ENCODE results near the gene ZNF853. TPM values are rescaled to one million over a fixed set of nuclear protein-coding genes. Genes with fewer than 3 reads are reported as not detected.
"Not testable (repeated sequence)": the region's sequence is repeated elsewhere in the genome, so short reads cannot be mapped to it uniquely, and the experiment has no call there.

ZNF853 gene
- polyA plus RNA-seq, 10 donors: 11.5 to 16.5 (median 14.5) TPM

DNA sequence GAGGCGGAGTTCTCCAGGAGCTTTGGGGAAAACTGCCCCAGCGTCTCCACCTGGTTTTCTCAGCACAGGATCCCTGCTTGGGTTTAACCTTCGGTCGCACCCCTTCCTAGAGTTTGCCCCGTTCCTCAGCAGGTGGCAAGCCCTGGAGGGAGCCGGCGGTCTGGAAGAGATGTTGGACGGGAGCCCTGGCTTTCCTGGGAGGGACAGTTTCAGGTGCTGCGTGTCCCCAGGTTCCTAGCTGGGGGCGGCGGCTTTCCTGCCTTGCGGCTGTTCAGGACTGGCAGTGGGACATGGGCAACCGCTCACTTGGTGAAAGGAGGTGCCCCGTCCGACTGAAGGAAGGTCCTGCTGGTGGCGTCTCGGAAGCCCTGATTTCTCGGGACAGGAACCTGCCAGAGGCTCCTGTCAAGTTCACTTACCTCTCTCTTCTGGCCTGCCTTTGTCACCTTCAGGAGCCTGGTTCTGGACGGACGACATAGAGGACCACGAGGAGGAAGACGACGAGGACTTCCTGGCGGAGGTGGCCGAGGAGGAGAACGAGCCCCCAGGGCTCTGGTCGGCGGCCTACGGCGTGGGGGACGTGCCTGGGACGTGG is 36.5 kb downstream of the ZNF853 start:
- no peak for DNase-seq

GRCh38 chr7:6652446-6653011 is 37.1 kb downstream of the ZNF853 start:
- DNase-seq: no peak

DNA sequence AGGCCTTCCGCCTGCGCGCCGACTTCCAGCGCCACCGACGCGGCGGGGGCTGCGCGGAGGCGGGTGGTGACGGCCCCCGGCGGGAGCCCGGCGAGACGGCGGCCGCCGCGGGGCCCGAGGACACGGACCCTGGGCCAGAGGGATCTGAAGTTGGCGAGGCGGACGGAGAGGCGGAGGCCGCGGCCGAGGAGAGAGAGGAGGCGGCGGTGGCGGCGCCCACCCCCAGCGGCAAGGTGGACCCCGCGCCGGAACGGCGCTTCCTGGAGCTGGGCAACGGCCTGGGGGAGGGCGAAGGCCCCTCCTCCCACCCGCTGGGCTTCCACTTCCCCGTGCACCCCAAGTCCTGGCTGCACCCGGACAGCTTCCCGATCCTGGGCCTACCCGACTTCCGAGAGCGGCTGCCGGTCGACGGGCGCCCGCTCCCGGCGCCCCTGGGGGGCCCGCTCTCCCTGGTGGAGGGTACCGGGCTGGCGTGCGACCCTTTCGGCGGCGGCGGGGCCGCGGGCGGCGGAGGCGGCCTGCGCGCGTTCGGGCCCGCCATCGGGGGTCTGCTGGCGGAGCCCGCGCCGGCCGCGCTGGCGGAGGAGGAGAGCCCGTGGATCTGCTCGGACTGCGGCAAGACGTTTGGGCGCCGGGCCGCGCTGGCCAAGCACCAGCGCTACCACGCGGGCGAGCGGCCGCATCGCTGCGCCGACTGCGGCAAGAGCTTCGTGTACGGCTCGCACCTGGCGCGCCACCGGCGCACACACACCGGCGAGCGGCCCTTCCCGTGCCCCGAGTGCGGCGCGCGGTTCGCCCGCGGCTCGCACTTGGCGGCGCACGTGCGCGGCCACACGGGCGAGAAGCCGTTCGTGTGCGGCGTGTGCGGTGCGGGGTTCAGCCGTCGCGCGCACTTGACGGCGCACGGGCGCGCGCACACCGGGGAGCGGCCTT is 37.9 kb downstream of the ZNF853 start:
- no peak for DNase-seq

- no peak for DNase-seq
These were observed 38.9 kb downstream of the ZNF853 start for GRCh38 chr7:6654113-6654841.

DNA sequence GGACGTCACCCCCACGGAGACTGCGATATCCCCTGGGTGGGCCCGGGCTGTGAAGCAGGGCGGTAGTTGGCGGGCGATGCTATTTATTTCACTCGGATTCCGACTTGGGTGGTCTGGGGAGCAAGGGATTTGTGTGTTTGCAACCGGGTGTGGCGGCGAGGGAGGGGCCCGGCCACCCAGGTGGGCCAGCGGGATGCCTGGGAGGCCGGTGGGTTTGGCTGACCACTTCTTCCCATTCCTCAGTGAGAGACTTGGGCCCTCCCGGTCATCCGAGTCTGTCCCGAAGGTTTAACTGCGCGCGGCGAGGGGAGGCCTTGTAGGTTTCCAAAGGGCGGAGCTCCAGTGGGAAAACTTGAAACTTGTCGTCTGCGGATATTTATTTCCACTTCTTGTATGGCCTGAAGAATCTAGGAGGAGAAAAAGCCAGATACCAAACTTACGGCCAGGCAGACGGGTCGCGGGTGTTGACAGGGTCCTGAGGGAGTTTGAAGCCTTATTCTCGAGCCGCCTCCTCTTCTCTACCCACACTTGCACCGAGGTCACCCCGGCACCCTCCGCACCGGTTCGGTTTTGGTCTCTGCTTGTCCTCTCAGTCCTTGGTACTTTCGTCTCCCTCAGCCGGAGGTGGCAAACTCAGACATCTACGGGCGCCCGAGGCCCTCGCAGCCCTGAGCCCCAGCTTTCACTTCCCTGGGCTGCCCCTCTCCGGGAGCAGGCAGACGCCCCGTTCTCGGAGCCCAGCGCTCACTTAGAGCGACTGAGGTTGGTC is 39.6 kb downstream of the ZNF853 start:
- DNase-seq: no peak

DNA sequence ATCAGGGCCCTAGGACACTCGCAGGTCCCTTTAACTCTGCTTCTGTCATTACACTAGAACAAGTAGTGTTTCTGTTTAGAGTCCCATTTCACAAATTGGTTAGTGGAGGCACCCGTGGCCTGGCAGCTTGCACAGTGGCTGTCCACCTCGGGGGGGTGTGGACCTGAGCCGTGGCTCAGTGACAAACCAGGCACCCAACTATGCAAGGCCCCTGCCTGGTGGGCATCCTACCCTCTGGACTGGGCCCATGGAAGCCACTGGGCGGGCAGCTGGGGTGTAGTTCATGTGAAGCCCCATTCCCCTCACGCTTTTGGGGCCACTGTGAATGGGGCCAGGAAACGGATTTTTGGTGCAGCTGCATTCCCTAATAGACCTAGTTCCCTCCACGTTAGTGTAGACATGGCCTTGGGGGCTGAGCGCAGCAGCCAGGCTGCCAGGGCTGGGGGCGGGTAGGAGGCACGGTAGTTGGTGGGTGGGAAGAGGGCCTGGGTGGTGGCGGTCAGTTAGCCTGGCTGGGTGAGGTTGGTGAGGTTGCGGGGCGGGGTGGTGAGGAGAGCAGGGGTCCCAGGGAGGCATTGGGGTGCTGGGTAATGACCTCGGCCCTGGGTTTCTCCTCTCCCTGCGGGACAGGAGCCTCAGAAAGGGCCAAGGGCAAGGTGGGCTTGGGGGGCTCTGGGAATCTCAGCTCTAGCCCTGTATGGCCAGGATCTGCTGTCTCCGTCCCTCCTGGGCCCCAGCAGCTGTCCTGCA is 40.4 kb downstream of the ZNF853 start:
- no peak for DNase-seq

DNA sequence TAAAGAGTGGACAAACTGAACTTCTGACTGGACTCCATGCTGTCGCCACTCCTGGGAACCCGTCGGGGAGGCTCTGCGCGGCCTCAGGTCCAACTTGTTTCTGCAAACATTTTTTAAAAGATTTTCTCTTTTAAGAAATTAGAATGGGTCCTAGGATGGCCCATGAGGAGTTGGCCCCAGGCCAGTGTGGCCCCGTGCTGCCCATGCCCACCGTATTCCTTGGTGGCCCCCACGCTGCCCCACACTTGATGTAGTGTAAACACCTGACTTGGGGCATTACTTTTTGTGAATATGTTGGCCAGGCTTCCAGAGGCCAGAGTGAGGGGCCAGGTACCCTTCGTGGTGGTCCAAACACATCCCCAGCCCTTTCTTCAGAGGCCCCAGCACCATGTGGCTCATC is 41.0 kb downstream of the ZNF853 start:
- DNase-seq: no peak

DNA sequence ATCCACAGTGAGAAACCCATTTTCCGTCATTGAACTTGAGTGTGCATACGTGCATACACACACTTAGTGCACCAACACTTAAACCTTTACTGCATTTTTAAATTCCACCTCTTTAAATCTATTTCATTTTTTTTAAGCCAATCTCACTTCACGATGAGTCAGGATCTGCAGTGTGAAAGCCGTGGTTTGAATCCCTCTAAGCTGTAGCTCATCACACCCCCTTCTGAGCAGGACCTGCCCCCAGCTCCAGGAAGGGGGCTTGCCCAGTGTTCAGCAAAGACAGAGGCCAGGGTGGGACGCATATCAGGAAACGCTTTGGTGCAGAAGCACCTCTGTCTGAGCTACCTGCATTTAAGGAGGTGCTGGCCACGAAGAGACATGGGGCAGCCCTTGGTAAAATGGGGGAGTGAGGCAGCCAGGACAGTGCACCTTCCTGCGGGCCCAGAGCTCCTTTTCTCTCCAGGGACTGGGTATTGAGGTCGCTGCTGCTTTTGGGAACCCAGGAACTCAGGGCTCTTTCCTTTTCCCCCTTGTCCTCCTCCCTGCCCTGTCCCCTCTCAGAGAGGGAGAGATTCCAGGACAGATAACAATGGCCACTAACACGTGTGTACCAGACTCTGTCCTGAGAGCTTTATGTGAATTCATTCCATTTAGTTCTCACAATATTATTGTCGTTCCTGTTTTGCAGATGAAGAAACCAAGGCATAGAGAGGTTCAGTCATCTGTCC is 43.4 kb downstream of the ZNF853 start:
- DNase-seq: no peak

DNA sequence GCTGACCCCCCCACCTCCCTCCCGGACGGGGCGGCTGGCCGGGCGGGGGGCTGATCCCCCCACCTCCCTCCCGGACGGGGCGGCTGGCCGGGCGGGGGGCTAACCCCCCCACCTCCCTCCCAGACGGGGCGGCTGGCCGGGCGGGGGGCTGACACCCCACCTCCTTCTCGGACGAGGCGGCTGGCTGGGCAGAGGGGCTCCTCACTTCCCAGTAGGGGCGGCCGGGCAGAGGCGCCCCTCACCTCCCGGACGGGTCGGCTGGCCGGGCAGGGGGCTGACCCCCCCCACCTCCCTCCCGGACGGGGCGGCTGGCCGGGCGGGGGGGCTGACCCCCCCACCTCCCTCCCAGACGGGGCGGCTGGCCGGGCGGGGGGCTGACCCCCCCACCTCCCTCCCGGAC is 55.4 kb downstream of the ZNF853 start:
- DNase-seq: not testable (repeated sequence)

Other genes with a start within 250 kb of the ZNF853 start
- gene RAC1, start 241.1 kb upstream of the ZNF853 start, polyA plus RNA-seq (ENCODE audit: insufficient read length in 10 of 10): 100 to 1,000 TPM; 149 to 197 (median 180) TPM
- 10 to 100 TPM in 9 of 10 donors, 1 to 10 TPM in 1; 9.7 to 13.9 (median 11.0) TPM for gene DAGLB, start 167.7 kb upstream of the ZNF853 start, polyA plus RNA-seq (ENCODE audit: insufficient read length in 10 of 10)
- 100 to 1,000 TPM; 183 to 234 (median 207) TPM for gene KDELR2, start 131.5 kb upstream of the ZNF853 start, polyA plus RNA-seq (ENCODE audit: insufficient read length in 10 of 10)
- gene GRID2IP, start 64.1 kb upstream of the ZNF853 start, polyA plus RNA-seq (ENCODE audit: insufficient read length in 10 of 10): under 1 TPM; 0.07 to 0.25 (median 0.15) TPM
- gene ZDHHC4, start 38.2 kb upstream of the ZNF853 start, polyA plus RNA-seq (ENCODE audit: insufficient read length in 10 of 10): 10 to 100 TPM; 42.1 to 57.9 (median 45.7) TPM
- 10 to 100 TPM; 16.9 to 27.9 (median 21.1) TPM for gene INTS15, start 25.6 kb upstream of the ZNF853 start, polyA plus RNA-seq (ENCODE audit: insufficient read length in 10 of 10)
- 10 to 100 TPM; 19.1 to 32.9 (median 24.2) TPM for gene ZNF316, start 21.7 kb downstream of the ZNF853 start, polyA plus RNA-seq (ENCODE audit: insufficient read length in 10 of 10)
- 10 to 100 TPM; 17.8 to 26.8 (median 22.6) TPM for gene ZNF12, start 91.3 kb downstream of the ZNF853 start, polyA plus RNA-seq (ENCODE audit: insufficient read length in 10 of 10)
- gene RSPH10B2, start 138.5 kb downstream of the ZNF853 start, polyA plus RNA-seq (ENCODE audit: insufficient read length in 10 of 10): under 1 TPM in 8 of 10 donors, not detected in 2; 0.21 to 0.63 (median 0.40) TPM
- 10 to 100 TPM; 28.5 to 56.0 (median 38.7) TPM for gene CCZ1B, start 210.7 kb downstream of the ZNF853 start, polyA plus RNA-seq (ENCODE audit: insufficient read length in 10 of 10)

Measured in muscle of back (tissue), 11 donors.